MM.1S (cell line): Measurements from ENCODE around the gene NUAK1.
"Not testable (repeated sequence)": the region's sequence is repeated elsewhere in the genome, so short reads cannot be mapped to it uniquely, and the experiment has no call there.

Experiments used
- DNase-seq: peaks from one replicate; pipeline ENCODE4 v3.0.0-alpha.2; 2015
- H2AFZ ChIP-seq: fragments of 300-600 bp; sonication (generic); 2 replicates; pipeline ENCODE4 v1.6.0; 2016; ENCODE audit warnings: antibody characterized with exemption, low read length
- H3F3A ChIP-seq: fragments of 300-600 bp; sonication (generic); 2 replicates; pipeline ENCODE4 v1.6.1; 2016; ENCODE audit warnings: mild to moderate bottlenecking, antibody characterized with exemption, low read length, moderate library complexity, mixed read lengths; ENCODE audit not compliant: insufficient read depth
- H3K27ac ChIP-seq: fragments of 300-600 bp; sonication (generic); 2 replicates; pipeline ENCODE4 v1.5.1; 2016; ENCODE audit warnings: mild to moderate bottlenecking, low read length
- H3K27me3 ChIP-seq: fragments of 300-600 bp; sonication (generic); replicated peaks from 2 replicates; pipeline ENCODE4 v1.6.0; 2016; ENCODE audit warnings: low read length; ENCODE audit not compliant: insufficient read depth
- H3K36me3 ChIP-seq: fragments of 300-600 bp; sonication (generic); replicated peaks from 2 replicates; pipeline ENCODE4 v1.6.1; 2016; ENCODE audit warnings: mild to moderate bottlenecking, low read length, mixed read lengths; ENCODE audit not compliant: insufficient read depth
- H3K4me1 ChIP-seq: fragments of 300-600 bp; sonication (generic); 2 replicates; pipeline ENCODE4 v1.6.1; 2016; ENCODE audit warnings: low read length, mixed read lengths
- H3K4me2 ChIP-seq: fragments of 300-600 bp; sonication (generic); 2 replicates; pipeline ENCODE4 v1.6.0; 2016; ENCODE audit warnings: low read depth, low read length
- H3K4me3 ChIP-seq: fragments of 300-600 bp; sonication (generic); 2 replicates; pipeline ENCODE4 v1.5.1; 2016; ENCODE audit warnings: low read length, mixed read lengths
- H3K79me2 ChIP-seq: fragments of 300-600 bp; sonication (generic); 2 replicates; pipeline ENCODE4 v1.6.1; 2016; ENCODE audit warnings: mixed run types, low read length, mixed read lengths
- H3K9ac ChIP-seq: fragments of 300-600 bp; sonication (generic); 2 replicates; pipeline ENCODE4 v1.6.1; 2016; ENCODE audit warnings: low read length, mixed read lengths
- H3K9me2 ChIP-seq: fragments of 300-600 bp; sonication (generic); replicated peaks from 2 replicates; pipeline ENCODE4 v1.6.1; 2016; ENCODE audit warnings: mild to moderate bottlenecking, low read length, mixed read lengths; ENCODE audit not compliant: insufficient read depth
- H3K9me3 ChIP-seq: fragments of 300-600 bp; sonication (generic); replicated peaks from 2 replicates; pipeline ENCODE4 v1.6.1; 2016; ENCODE audit warnings: mild to moderate bottlenecking, low read length, mixed read lengths; ENCODE audit not compliant: insufficient read depth
- H4K20me1 ChIP-seq: fragments of 300-600 bp; sonication (generic); 2 replicates; pipeline ENCODE4 v1.6.1; 2016; ENCODE audit warnings: mild to moderate bottlenecking, low read length, moderate library complexity, mixed read lengths; ENCODE audit not compliant: insufficient read depth
- CTCF ChIP-seq: fragments of 300-600 bp; sonication (generic); IDR thresholded peaks from 2 replicates; pipeline ENCODE4 v1.5.1; 2016; ENCODE audit warnings: antibody characterized with exemption, low read length, mixed read lengths
- EZH2 ChIP-seq: fragments of 300-600 bp; sonication (generic); optimal IDR thresholded peaks from 2 replicates; pipeline ENCODE3; 2017; ENCODE audit warnings: low read depth, mild to moderate bottlenecking, antibody characterized with exemption, low read length, mixed read lengths
- EZH2phosphoT487 ChIP-seq: fragments of 300-600 bp; sonication (generic); IDR thresholded peaks from 2 replicates; pipeline ENCODE4 v1.6.1; 2018; ENCODE audit warnings: antibody characterized with exemption, low read length

Gene NUAK1

GRCh38 chr12:106142591-106143261 is 4.0 kb upstream of the NUAK1 start:
- no peak overlapping the region for H2AFZ ChIP-seq

GRCh38 chr12:106141920-106142319 is 3.2 kb upstream of the NUAK1 start:
- H3K9ac ChIP-seq, H3K9me2 ChIP-seq, H4K20me1 ChIP-seq, H3K36me3 ChIP-seq, H3K9me3 ChIP-seq, DNase-seq, H3K4me2 ChIP-seq, H3K27ac ChIP-seq, H3K4me3 ChIP-seq, H3K27me3 ChIP-seq, H2AFZ ChIP-seq: not testable (repeated sequence)
- Histone ChIP-seq H3F3A (peaks cover 51% of the 10 kb centered on the region), H3K4me1 (peaks cover 54% of the 10 kb centered on the region), H3K79me2 (peaks cover 52% of the 10 kb centered on the region)

More at GRCh38 chr12:106142591-106143261, 4.0 kb upstream of the NUAK1 start:
- Histone ChIP-seq H3K79me2 (peaks cover 44% of the 10 kb centered on the region), H3F3A (peaks cover 44% of the 10 kb centered on the region), H3K4me1 (peaks cover 54% of the 10 kb centered on the region), H3K27me3 (no peaks in the 10 kb centered on the region), H4K20me1 (no peaks in the 10 kb centered on the region), H3K9me2 (no peaks in the 10 kb centered on the region), H3K36me3 (no peaks in the 10 kb centered on the region), H3K9me3 (no peaks in the 10 kb centered on the region), H3K4me2 (no peak overlapping the region), H3K4me3 (no peak overlapping the region), H3K27ac (no peak overlapping the region), H3K9ac (no peak overlapping the region)
- DNase-seq = no peak
- TF ChIP-seq EZH2phosphoT487 = no peak
- TF ChIP-seq EZH2 = no peak
- TF ChIP-seq CTCF = no peak

- no peaks in the 10 kb centered on the region for H4K20me1 ChIP-seq
- H3K4me2 ChIP-seq = no peak overlapping the region
- no peaks in the 10 kb centered on the region for H3K9me3 ChIP-seq
- peaks cover 56% of the 10 kb centered on the region for H3K79me2 ChIP-seq
- peaks cover 56% of the 10 kb centered on the region for H3F3A ChIP-seq
- no peak overlapping the region for H2AFZ ChIP-seq
- H3K4me3 ChIP-seq = no peak overlapping the region
- H3K9ac ChIP-seq = no peak overlapping the region
- no peaks in the 10 kb centered on the region for H3K9me2 ChIP-seq
- TF ChIP-seq CTCF (no peak), EZH2phosphoT487 (no peak), EZH2 (no peak)
- no peaks in the 10 kb centered on the region for H3K36me3 ChIP-seq
- peaks cover 54% of the 10 kb centered on the region for H3K4me1 ChIP-seq
- no peak for DNase-seq
- H3K27me3 ChIP-seq = no peaks in the 10 kb centered on the region
- no peak overlapping the region for H3K27ac ChIP-seq
These were observed 2.7 kb upstream of the NUAK1 start for GRCh38 chr12:106141452-106141851.

- no peaks in the 10 kb centered on the region for H3K9me3 ChIP-seq
- peaks cover 51% of the 10 kb centered on the region for H3K4me1 ChIP-seq
- H2AFZ ChIP-seq = no peak overlapping the region
- no peak overlapping the region for H3K9ac ChIP-seq
- H3K9me2 ChIP-seq = no peaks in the 10 kb centered on the region
- H3K4me2 ChIP-seq = peak overlapping the region; percentile 88; the same call in 1 of the 2 replicates
- H4K20me1 ChIP-seq = no peaks in the 10 kb centered on the region
- no peak overlapping the region for H3K27ac ChIP-seq
- TF ChIP-seq CTCF (no peak), EZH2 (no peak), EZH2phosphoT487 (no peak)
- no peaks in the 10 kb centered on the region for H3K36me3 ChIP-seq
- H3K4me3 ChIP-seq = no peak overlapping the region
- peaks cover 55% of the 10 kb centered on the region for H3F3A ChIP-seq
- peaks cover 61% of the 10 kb centered on the region for H3K79me2 ChIP-seq
- no peak for DNase-seq
- H3K27me3 ChIP-seq = no peaks in the 10 kb centered on the region
These were observed 2.2 kb upstream of the NUAK1 start for GRCh38 chr12:106141003-106141402.
